ENCODE results near the gene TMTC4.

The TMTC4 gene

GRCh38 chr13:100594255-100594654 is 80.3 kb downstream of the TMTC4 start:
- no peak for TF ChIP-seq TAF1 (IDR thresholded peaks at IDR 0.05; ENCODE audit: low read depth)

- TF ChIP-seq FOXM1 (IDR thresholded peaks at IDR 0.05; ENCODE audit: borderline replicate concordance, low read depth) (no peak), EGR1 (IDR thresholded peaks at IDR 0.05) (no peak), USF1 (IDR thresholded peaks at IDR 0.05) (no peak), CEBPB (IDR thresholded peaks at IDR 0.05) (no peak), RAD21 (IDR thresholded peaks at IDR 0.05; ENCODE audit: low read depth) (no peak), TEAD4 (IDR thresholded peaks at IDR 0.05) (no peak), REST (IDR thresholded peaks at IDR 0.05; ENCODE audit: low read depth) (no peak), NFIC (IDR thresholded peaks at IDR 0.05) (no peak), TCF12 (IDR thresholded peaks at IDR 0.05; ENCODE audit: low read depth) (no peak), MAX (IDR thresholded peaks at IDR 0.05) (no peak), CREB1 (IDR thresholded peaks at IDR 0.05; ENCODE audit: low read depth) (no peak), ZBTB7A (IDR thresholded peaks at IDR 0.05; ENCODE audit: low read depth) (no peak)
Measured at GRCh38 chr13:100589178-100589725, 85.3 kb downstream of the TMTC4 start.

- TF ChIP-seq RAD21 (IDR thresholded peaks at IDR 0.05; ENCODE audit: low read depth), result peak; percentile 10; the same call in 1 of the 2 replicates
- peak; percentile 98 for TF ChIP-seq MAX (IDR thresholded peaks at IDR 0.05)
- no peak for TF ChIP-seq CREB1 (IDR thresholded peaks at IDR 0.05; ENCODE audit: low read depth)
- 0 out of 2 replicates have a peak, but pooled peaks have one; percentile 12 for TF ChIP-seq ZBTB7A (IDR thresholded peaks at IDR 0.05; ENCODE audit: low read depth)
- TF ChIP-seq FOXM1 (IDR thresholded peaks at IDR 0.05; ENCODE audit: borderline replicate concordance, low read depth), result no peak
- no peak for TF ChIP-seq NFIC (IDR thresholded peaks at IDR 0.05)
- TF ChIP-seq EP300 (IDR thresholded peaks at IDR 0.05; ENCODE audit: borderline replicate concordance), result no peak
- TF ChIP-seq USF1 (IDR thresholded peaks at IDR 0.05), result peak; percentile 76
Measured at GRCh38 chr13:100588331-100589177, 86.0 kb downstream of the TMTC4 start, which contains the start of gene GGACT. Gene GGACT, minus strand, starts transcription at chr13:100588789. Its CDS starts 56,198 bp downstream, at chr13:100532591.

- no peak for TF ChIP-seq YY1 (IDR thresholded peaks at IDR 0.05; ENCODE audit: low read depth)
- TF ChIP-seq EP300 (IDR thresholded peaks at IDR 0.05; ENCODE audit: borderline replicate concordance), result no peak
- TF ChIP-seq USF1 (IDR thresholded peaks at IDR 0.05), result no peak
- TF ChIP-seq ZBTB7A (IDR thresholded peaks at IDR 0.05; ENCODE audit: low read depth), result no peak
- TF ChIP-seq CEBPB (IDR thresholded peaks at IDR 0.05), result no peak
- no peak for TF ChIP-seq CREB1 (IDR thresholded peaks at IDR 0.05; ENCODE audit: low read depth)
- TF ChIP-seq TAF1 (IDR thresholded peaks at IDR 0.05; ENCODE audit: low read depth), result no peak
- no peak for TF ChIP-seq MAX (IDR thresholded peaks at IDR 0.05)
- no peak for TF ChIP-seq TCF12 (IDR thresholded peaks at IDR 0.05; ENCODE audit: low read depth)
- no peak for TF ChIP-seq FOXM1 (IDR thresholded peaks at IDR 0.05; ENCODE audit: borderline replicate concordance, low read depth)
- no peak for TF ChIP-seq TEAD4 (IDR thresholded peaks at IDR 0.05)
- no peak for TF ChIP-seq NFIC (IDR thresholded peaks at IDR 0.05)
- TF ChIP-seq RAD21 (IDR thresholded peaks at IDR 0.05; ENCODE audit: low read depth), result no peak
- no peak for TF ChIP-seq REST (IDR thresholded peaks at IDR 0.05; ENCODE audit: low read depth)
- no peak for TF ChIP-seq EGR1 (IDR thresholded peaks at IDR 0.05)
Measured at GRCh38 chr13:100584896-100585295, 89.7 kb downstream of the TMTC4 start.

GRCh38 chr13:100581504-100581903 is 93.1 kb downstream of the TMTC4 start:
- no peak for TF ChIP-seq USF1 (IDR thresholded peaks at IDR 0.05)
- TF ChIP-seq NFIC (IDR thresholded peaks at IDR 0.05), result no peak
- TF ChIP-seq TAF1 (IDR thresholded peaks at IDR 0.05; ENCODE audit: low read depth), result no peak
- no peak for TF ChIP-seq MAX (IDR thresholded peaks at IDR 0.05)
- TF ChIP-seq RAD21 (IDR thresholded peaks at IDR 0.05; ENCODE audit: low read depth), result no peak
- TF ChIP-seq ZBTB7A (IDR thresholded peaks at IDR 0.05; ENCODE audit: low read depth), result no peak
- no peak for TF ChIP-seq CREB1 (IDR thresholded peaks at IDR 0.05; ENCODE audit: low read depth)
- no peak for TF ChIP-seq REST (IDR thresholded peaks at IDR 0.05; ENCODE audit: low read depth)
- no peak for TF ChIP-seq FOXM1 (IDR thresholded peaks at IDR 0.05; ENCODE audit: borderline replicate concordance, low read depth)
- no peak for TF ChIP-seq CEBPB (IDR thresholded peaks at IDR 0.05)
- no peak for TF ChIP-seq YY1 (IDR thresholded peaks at IDR 0.05; ENCODE audit: low read depth)
- TF ChIP-seq TEAD4 (IDR thresholded peaks at IDR 0.05), result no peak
- no peak for TF ChIP-seq EP300 (IDR thresholded peaks at IDR 0.05; ENCODE audit: borderline replicate concordance)
- TF ChIP-seq EGR1 (IDR thresholded peaks at IDR 0.05), result no peak
- no peak for TF ChIP-seq TCF12 (IDR thresholded peaks at IDR 0.05; ENCODE audit: low read depth)
